ENCODE data around the gene PTPRE.

The PTPRE gene

GRCh38 chr10:127922675-127923366 lies 15.9 kb downstream of the PTPRE start:
- in situ Hi-C loops (cut with MboI; ENCODE audit: low sequenced_read_pairs) = no loop called here

GRCh38 chr10:127923646-127924045 lies 16.7 kb downstream of the PTPRE start:
- in situ Hi-C loops (cut with MboI; ENCODE audit: low sequenced_read_pairs) = no loop called here

DNA sequence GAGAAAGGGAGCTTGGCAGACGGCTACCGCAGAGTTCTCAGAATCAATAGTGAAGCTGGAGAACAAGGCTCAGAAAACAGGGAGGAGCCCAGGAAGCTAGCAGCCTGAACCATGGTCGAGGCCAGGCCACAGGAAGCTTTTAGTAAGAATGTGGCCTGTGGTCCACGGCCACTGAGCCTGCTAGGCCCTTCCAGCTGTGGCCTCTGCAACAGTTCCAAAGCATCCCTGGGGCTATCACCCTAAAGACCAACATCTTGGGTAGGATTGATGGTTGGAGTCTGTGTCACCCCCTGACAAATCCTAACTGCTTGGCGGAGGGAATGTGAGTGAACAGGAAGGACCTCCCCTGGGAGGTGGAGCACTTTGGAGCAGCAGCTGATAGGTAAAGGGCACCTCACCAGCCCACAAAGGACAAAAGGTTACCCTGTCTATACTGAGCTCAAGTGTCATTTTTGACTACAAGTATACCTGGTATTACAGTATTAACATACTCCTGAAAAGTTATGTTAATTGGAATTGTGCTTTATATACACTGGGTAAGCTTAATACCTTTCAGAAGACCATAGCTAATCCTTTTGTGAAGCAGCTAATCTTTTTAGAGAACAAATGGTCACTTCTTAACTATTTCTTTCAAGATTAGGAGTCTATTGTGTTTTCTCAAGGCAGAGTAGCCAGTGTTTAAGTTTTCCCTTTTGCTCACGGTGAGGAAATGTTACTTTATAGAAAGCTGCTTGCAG lies 18.7 kb downstream of the PTPRE start:
- in situ Hi-C loops (cut with MboI; ENCODE audit: low sequenced_read_pairs) = no loop called here

DNA sequence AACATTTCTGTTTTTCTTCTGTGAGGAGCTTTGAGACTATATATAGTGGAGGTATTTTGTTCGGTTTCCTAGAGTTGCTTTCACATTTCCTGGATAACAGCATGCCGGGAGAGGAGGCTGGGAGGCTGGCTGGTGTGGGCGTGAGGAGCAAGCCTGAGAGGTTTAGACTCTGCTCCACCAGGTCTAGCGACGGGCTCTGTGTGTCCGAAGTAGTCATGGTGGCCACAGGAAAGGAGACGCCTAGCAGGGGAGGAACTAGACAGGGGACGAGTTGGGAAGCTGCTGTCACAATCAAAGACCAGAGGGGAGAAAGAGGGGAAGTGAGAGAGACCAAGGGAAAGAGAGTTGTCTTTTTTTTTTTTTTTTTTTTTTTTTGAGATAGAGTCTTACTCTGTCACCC lies 19.6 kb downstream of the PTPRE start:
- in situ Hi-C loops (cut with MboI; ENCODE audit: low sequenced_read_pairs) = no loop called here

DNA sequence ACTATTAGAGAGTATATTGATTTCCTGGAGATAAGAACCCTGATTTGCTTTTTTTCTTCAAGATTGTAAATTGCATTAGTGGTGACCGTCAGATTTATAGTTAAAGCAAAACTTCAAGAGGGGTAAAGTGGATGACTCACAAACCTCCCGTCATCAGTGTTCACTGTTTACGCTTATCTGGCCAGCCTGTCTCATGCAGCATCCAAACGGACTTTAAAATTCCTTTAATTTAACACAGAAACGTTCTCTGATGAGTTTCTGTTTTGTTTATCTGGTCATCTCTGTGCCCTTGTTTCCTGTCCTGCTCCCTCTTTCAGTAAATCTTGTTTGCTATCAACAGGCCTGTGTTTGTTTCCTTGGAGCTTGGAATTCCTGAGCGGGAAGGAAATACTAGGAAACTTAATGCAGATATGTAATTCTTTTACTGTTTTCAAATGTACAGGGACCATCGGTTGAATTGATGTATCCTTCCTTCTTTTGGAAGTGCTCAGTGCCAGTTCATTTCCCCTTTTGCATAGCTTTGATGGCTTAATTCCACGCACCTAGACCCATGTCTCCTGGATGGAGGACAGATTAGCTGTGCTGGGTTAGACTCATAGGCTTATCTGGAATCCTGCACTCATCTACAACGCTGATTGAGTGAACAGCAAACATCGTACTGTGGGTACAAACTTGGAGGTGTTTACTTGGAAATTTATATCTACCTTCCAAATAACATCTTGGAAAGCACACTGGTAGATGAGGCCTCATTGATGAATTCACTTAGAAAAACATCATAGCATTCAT lies 21.3 kb downstream of the PTPRE start:
- in situ Hi-C loops (cut with MboI; ENCODE audit: low sequenced_read_pairs) = no loop called here

DNA sequence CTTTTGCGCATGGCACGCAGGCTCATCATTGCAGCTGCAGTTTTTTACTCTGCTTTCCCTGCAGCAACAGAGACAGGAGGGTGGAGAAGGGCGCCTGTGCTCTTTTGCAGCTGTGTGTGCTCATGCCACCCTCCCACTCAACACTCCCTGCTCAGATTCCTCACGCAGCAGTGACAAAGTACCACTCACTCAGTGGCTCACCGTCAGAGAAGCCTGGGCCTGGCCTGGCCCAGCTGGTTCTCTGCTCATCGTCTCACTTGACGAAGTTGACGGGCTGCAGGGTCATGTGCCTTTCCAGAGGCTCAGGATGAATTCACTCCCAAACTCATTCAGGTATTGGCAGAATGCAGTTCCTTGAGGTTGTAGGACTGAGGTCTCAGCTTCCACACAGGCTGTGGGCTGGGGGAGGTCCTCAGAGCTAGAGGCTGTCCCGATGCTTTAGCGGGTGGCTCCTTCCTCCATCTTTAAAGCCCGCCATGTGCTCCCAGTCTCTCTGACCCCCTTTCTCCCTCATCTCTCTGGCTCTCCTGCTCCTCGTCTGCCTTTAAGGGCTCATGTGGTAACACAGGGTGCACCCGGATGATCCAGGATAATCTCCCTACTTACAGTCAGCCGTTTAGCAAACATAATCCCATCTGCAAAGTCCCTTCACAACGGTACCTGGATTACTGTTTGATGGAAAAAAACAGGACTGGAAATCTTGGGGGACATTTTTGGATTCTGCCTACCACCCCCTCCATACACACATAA lies 25.8 kb downstream of the PTPRE start:
- in situ Hi-C loops (cut with MboI; ENCODE audit: low sequenced_read_pairs) = no loop called here

DNA sequence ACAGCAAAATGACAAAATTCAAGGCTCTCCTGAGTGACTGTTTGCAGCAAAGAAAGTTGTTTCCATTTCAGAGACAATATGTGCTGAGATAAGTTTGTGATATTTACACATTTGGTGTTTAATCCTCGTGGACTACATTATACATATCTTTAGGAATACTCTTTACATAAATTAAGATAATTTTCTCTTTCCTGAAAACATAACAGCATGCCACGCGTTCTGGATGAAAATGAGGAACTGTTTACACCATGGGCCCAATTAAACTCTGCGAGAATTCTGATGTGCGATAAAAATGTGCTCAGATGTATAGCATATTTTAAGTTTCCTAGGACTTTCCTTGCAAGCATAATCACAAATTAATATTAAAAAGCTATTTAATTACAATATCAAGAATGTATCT lies 26.4 kb downstream of the PTPRE start:
- in situ Hi-C loops (cut with MboI; ENCODE audit: low sequenced_read_pairs) = no loop called here

DNA sequence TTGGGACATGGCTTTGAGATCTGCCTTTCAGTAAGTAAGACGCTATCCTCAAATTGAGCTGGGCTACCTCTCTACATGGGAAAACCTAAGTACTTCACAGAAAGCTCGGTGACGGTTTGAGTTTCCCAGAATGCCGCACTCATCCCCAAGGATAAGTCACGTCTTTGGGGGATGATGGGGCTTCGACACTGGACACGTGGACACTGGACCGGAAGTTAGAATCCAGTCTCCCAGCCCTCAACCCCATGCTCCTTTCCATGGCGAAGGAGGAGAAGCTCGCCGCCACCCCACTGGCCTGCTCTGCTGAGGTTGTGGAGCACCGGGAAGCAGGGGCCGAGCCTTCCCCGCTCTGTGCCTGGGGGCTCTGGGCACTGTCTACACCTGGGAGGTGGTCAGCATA lies 27.5 kb downstream of the PTPRE start:
- in situ Hi-C loops (cut with MboI; ENCODE audit: low sequenced_read_pairs) = no loop called here

- in situ Hi-C loops (cut with MboI; ENCODE audit: low sequenced_read_pairs) = no loop called here
Observed at GRCh38 chr10:127935071-127935561, 28.2 kb downstream of the PTPRE start.

GRCh38 chr10:127937069-127937468 lies 30.2 kb downstream of the PTPRE start:
- in situ Hi-C loops (cut with MboI; ENCODE audit: low sequenced_read_pairs) = no loop called here

DNA sequence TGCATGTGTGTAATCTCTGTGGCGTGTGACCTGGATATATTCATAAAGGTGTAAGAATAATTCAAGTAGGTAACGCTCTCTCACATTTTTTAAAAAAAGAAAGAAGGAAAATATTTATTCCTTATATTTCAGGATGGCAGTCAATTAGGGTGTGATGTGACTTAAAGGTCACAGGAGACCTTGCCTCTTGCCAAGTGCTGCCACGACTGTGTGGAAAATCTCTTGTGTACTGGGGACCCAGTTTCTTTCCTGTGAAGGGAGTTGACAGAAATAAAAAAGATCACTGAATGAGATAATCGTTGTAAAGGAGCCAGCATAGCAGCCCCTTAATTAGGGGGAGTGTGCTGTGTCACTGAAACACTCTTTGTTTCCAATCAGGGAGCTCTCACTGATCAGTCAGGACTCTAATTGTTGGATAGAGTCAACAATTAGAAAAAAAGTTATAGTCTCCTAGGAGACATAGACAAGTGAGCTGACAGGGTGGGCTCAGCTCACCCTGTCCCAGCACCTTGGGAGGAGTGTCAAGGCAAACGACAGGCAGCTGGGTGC lies 31.1 kb downstream of the PTPRE start:
- in situ Hi-C loops (cut with MboI; ENCODE audit: low sequenced_read_pairs) = no loop called here

GRCh38 chr10:127939786-127940330 lies 33.0 kb downstream of the PTPRE start:
- in situ Hi-C loops (cut with MboI; ENCODE audit: low sequenced_read_pairs) = no loop called here

- in situ Hi-C loops (cut with MboI; ENCODE audit: low sequenced_read_pairs) = no loop called here
Observed at GRCh38 chr10:127940866-127941640, 34.1 kb downstream of the PTPRE start.

GRCh38 chr10:127942811-127943210 lies 35.9 kb downstream of the PTPRE start:
- in situ Hi-C loops (cut with MboI; ENCODE audit: low sequenced_read_pairs) = no loop called here

GRCh38 chr10:127943336-127943910 lies 36.5 kb downstream of the PTPRE start:
- in situ Hi-C loops (cut with MboI; ENCODE audit: low sequenced_read_pairs) = no loop called here

DNA sequence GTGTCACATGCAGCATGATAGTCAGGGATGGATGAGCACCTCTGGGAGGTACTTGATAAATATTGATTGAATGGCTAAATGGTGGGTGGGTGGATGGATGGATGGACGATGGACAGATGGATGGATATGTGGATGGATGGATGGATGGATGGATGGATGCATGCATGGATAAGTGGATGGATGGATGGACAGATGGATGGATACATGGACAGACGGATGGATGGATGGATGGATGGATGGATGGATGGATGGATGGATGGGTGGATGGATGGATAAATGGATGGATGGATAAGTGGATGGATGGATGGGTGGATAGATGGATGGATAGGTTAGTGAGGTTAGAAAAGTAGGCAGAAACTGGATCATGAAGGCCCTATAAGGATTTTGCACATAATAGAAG lies 37.4 kb downstream of the PTPRE start:
- in situ Hi-C loops (cut with MboI; ENCODE audit: low sequenced_read_pairs) = no loop called here

- in situ Hi-C loops (cut with MboI; ENCODE audit: low sequenced_read_pairs) = no loop called here
Observed at GRCh38 chr10:127945341-127945758, 38.4 kb downstream of the PTPRE start.

DNA sequence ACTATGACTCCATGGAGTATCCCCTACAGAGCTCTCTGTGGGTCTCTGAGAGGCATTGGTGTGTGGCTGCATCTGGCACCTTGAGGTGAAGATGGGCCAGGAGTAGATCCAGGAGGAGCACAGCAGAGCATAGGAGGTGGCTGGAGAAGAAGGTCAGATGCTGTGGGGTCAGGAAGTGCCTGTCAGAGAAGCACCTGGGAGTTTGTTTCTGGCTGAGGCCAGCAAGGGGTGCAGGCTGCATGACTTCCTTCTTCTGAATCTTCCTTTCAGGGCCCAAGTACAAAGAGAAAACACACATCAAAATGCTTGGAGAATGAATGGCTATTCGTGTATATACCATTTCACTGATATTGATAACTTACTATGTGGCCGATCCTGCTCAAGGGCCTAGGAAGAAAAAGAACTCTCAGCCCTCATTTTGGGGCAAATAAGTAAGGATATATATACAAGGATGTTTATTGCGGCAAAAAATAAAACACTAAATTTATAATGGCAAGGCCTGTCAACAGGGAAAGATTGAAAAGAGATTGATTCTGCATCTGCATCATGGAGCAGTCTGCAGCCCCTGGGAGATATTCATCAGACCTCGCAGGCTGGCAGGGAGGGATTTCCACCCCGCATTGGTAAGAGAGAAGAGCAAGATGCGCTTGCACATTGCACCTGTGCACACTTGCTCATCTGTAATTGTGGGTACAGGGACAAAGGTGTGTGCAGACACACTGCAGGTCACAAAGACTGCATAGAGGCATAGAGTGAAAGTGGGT lies 39.2 kb downstream of the PTPRE start:
- in situ Hi-C loops (cut with MboI; ENCODE audit: low sequenced_read_pairs) = no loop called here
